H1 (cell line): ENCODE data around the gene BMPR1A. TPM values are rescaled to one million over a fixed set of nuclear protein-coding genes. Genes with fewer than 3 reads are reported as not detected.
"Not testable (repeated sequence)": the region's sequence is repeated elsewhere in the genome, so short reads cannot be mapped to it uniquely, and the experiment has no call there.

Experiments used
- CTCF ChIA-PET: fragments of 300-600 bp; sonication (Branson Sonifier 250); formaldehyde crosslinking; loops from one replicate; lab custom pipeline; 2021; ENCODE audit not compliant: partially characterized antibody; lab: Charles Lee
- POLR2A ChIA-PET: fragments of 300-600 bp; sonication (Branson Sonifier 250); formaldehyde crosslinking; loops from one replicate; lab custom pipeline; 2021; ENCODE audit warnings: inconsistent platforms; ENCODE audit not compliant: partially characterized antibody; lab: Charles Lee
- DNase-seq, 2 experiments: peaks; one replicate each; pipeline versions ENCODE4 v3.0.0 to v3.0.0-alpha.2; 2010 to 2022; ENCODE audit warnings: low spot score in 2 of 2, low read depth in 1 of 2, mixed read lengths in 1 of 2
- FAIRE-seq: peaks from 2 replicates; lab custom pipeline; 2011; peaks lifted over from hg19 to GRCh38; lab: Jason Lieb, UNC
- H2AFZ ChIP-seq: 2 replicates; pipeline ENCODE4 v1.8.1; 2012; ENCODE audit warnings: low read length, inconsistent platforms
- H2AK5ac ChIP-seq: 2 replicates; pipeline ENCODE4 v1.6.1; 2013; ENCODE audit warnings: low read depth, low read length
- H2BK120ac ChIP-seq: replicated peaks from 2 replicates; pipeline ENCODE3; 2013; ENCODE audit warnings: low read depth, low read length, inconsistent platforms
- H2BK12ac ChIP-seq: 2 replicates; pipeline ENCODE4 v1.6.1; 2013; ENCODE audit warnings: low read depth, low read length
- H2BK15ac ChIP-seq: 2 replicates; pipeline ENCODE4 v1.6.1; 2013; ENCODE audit warnings: low read length
- H2BK20ac ChIP-seq: 2 replicates; pipeline ENCODE4 v1.6.1; 2013; ENCODE audit warnings: low read length
- H2BK5ac ChIP-seq: 2 replicates; pipeline ENCODE4 v1.6.1; 2013; ENCODE audit warnings: low read depth, low read length
- H3K14ac ChIP-seq: 2 replicates; pipeline ENCODE4 v1.6.1; 2013; ENCODE audit warnings: inconsistent platforms; ENCODE audit not compliant: insufficient read length
- H3K18ac ChIP-seq: 2 replicates; pipeline ENCODE4 v1.6.1; 2013; ENCODE audit warnings: low read length; ENCODE audit errors: extremely low read depth
- H3K23ac ChIP-seq: 2 replicates; pipeline ENCODE4 v1.6.1; 2013; ENCODE audit warnings: inconsistent platforms; ENCODE audit not compliant: insufficient read length
- H3K23me2 ChIP-seq: 2 replicates; pipeline ENCODE4 v1.6.1; 2013; ENCODE audit warnings: low read depth, low read length
- H3K27ac ChIP-seq: 2 replicates; pipeline ENCODE4 v1.6.1; 2011; ENCODE audit warnings: low read depth, low read length, inconsistent platforms
- H3K27me3 ChIP-seq, 4 experiments: replicated peaks in 1 of 4; 1 replicate in 1 of 4; 2 replicates in 3 of 4; pipeline versions ENCODE4 v1.6.1 to v1.8.1; 2011 to 2013; ENCODE audit warnings: low read length in 3 of 4, mild to moderate bottlenecking in 3 of 4, inconsistent platforms in 2 of 4, mixed read lengths in 2 of 4, moderate library complexity in 1 of 4; ENCODE audit not compliant: control insufficient read depth in 3 of 4, insufficient read depth in 3 of 4; ENCODE audit errors: extremely low read depth in 1 of 4
- H3K36me3 ChIP-seq, 4 experiments: 2 replicates each; pipeline versions ENCODE4 v1.6.1 to v1.8.1; 2011 to 2013; ENCODE audit warnings: mild to moderate bottlenecking in 4 of 4, low read length in 3 of 4, moderate library complexity in 2 of 4, control low read depth in 1 of 4, inconsistent platforms in 1 of 4; ENCODE audit not compliant: insufficient read depth in 4 of 4, control insufficient read depth in 2 of 4
- H3K4ac ChIP-seq: replicated peaks from 2 replicates; pipeline ENCODE3; 2013; ENCODE audit warnings: low read length, low read depth, mixed read lengths, inconsistent platforms; ENCODE audit not compliant: insufficient read length
- H3K4me1 ChIP-seq, 4 experiments: replicated peaks in 1 of 4; 1 replicate in 1 of 4; 2 replicates in 3 of 4; pipeline versions ENCODE4 v1.6.1 to v1.8.1; 2011 to 2013; ENCODE audit warnings: low read length in 3 of 4, inconsistent platforms in 2 of 4, mixed read lengths in 1 of 4; ENCODE audit not compliant: insufficient read depth in 4 of 4, control insufficient read depth in 3 of 4
- H3K4me2 ChIP-seq, 2 experiments: 2 replicates each; pipeline versions ENCODE4 v1.6.1 to v1.8.1; 2011 to 2013; ENCODE audit warnings: low read depth in 2 of 2, low read length in 2 of 2, control low read depth in 1 of 2, inconsistent platforms in 1 of 2, mild to moderate bottlenecking in 1 of 2; ENCODE audit not compliant: insufficient read depth in 1 of 2
- H3K4me3 ChIP-seq, 4 experiments: fragments of 200-600, 300-600 bp in 1 of 4; sonication (generic), shearing (Covaris generic), sonication (Bioruptor Twin) in 1 of 4; 2 replicates each; pipeline versions ENCODE4 v1.5.1 to v1.8.1; 2011 to 2016; ENCODE audit warnings: low read length in 4 of 4, low read depth in 3 of 4, control low read depth in 2 of 4, inconsistent platforms in 2 of 4, mild to moderate bottlenecking in 2 of 4, mixed read lengths in 1 of 4, moderate library complexity in 1 of 4; ENCODE audit not compliant: insufficient read depth in 2 of 4; ENCODE audit errors: extremely low read depth in 1 of 4
- H3K56ac ChIP-seq: replicated peaks from 2 replicates; pipeline ENCODE3; 2013; ENCODE audit warnings: low read depth, mild to moderate bottlenecking, mixed read lengths, low read length, inconsistent platforms; ENCODE audit not compliant: insufficient read length
- H3K79me1 ChIP-seq: 2 replicates; pipeline ENCODE4 v1.6.1; 2013; ENCODE audit warnings: low read depth, low read length, control low read depth
- H3K79me2 ChIP-seq, 2 experiments: 2 replicates each; pipeline versions ENCODE4 v1.6.1 to v1.8.1; 2012 to 2013; ENCODE audit warnings: low read length in 2 of 2, mild to moderate bottlenecking in 2 of 2, inconsistent platforms in 1 of 2; ENCODE audit not compliant: insufficient read depth in 2 of 2, control insufficient read depth in 1 of 2
- H3K9ac ChIP-seq, 4 experiments: replicated peaks in 1 of 4; 1 replicate in 1 of 4; 2 replicates in 3 of 4; pipeline versions ENCODE4 v1.6.1 to v1.8.1; 2011 to 2013; ENCODE audit warnings: low read depth in 3 of 4, low read length in 3 of 4, control low read depth in 2 of 4, mild to moderate bottlenecking in 2 of 4, moderate library complexity in 2 of 4, inconsistent platforms in 1 of 4; ENCODE audit errors: extremely low read depth in 1 of 4
- H3K9me3 ChIP-seq, 2 experiments: 2 replicates each; pipeline versions ENCODE4 v1.6.1 to v1.8.1; 2012 to 2013; ENCODE audit warnings: mild to moderate bottlenecking in 2 of 2, moderate library complexity in 2 of 2, control low read depth in 1 of 2, inconsistent platforms in 1 of 2, low read depth in 1 of 2, low read length in 1 of 2, mixed read lengths in 1 of 2; ENCODE audit not compliant: insufficient read depth in 2 of 2
- H4K20me1 ChIP-seq, 2 experiments: replicated peaks in 1 of 2; 2 replicates each; pipeline versions ENCODE3 to v1.8.1; 2011 to 2013; ENCODE audit warnings: inconsistent platforms in 2 of 2, low read length in 2 of 2, mild to moderate bottlenecking in 1 of 2; ENCODE audit not compliant: insufficient read depth in 2 of 2, control insufficient read depth in 1 of 2
- H4K5ac ChIP-seq: 2 replicates; pipeline ENCODE4 v1.6.1; 2013; ENCODE audit warnings: low read length, low read depth, mixed read lengths, inconsistent platforms; ENCODE audit not compliant: insufficient read length
- H4K8ac ChIP-seq: 2 replicates; pipeline ENCODE4 v1.8.0; 2013; ENCODE audit warnings: mild to moderate bottlenecking, moderate library complexity, low read length, inconsistent platforms; ENCODE audit not compliant: insufficient read depth; ENCODE audit errors: extremely low read depth
- H4K91ac ChIP-seq: replicated peaks from 2 replicates; pipeline ENCODE3; 2013; ENCODE audit warnings: low read length, mixed read lengths, inconsistent platforms; ENCODE audit not compliant: insufficient read length
- WGBS, 2 experiments: shearing (Covaris generic) in 1 of 2; methylation state at CpG; one replicate each; pipeline versions ENCODE4 v1.1.6 to v1.1.7; 2013 to 2015; ENCODE audit warnings: low lambda C conversion rate in 2 of 2, mixed read lengths in 2 of 2, inconsistent platforms in 1 of 2, low coverage in 1 of 2, missing lambda C conversion rate in 1 of 2; ENCODE audit not compliant: insufficient replicate concordance in 2 of 2, insufficient coverage in 1 of 2, insufficient read length in 1 of 2; ENCODE audit errors: extremely low coverage in 1 of 2, missing lambda C conversion rate in 1 of 2; 5-methylcytosine and 5-hydroxymethylcytosine counted together
- polyA plus RNA-seq, 7 experiments: library from polyadenylated mRNA; depleted of rRNA in 3 of 7; stranded (reverse) in 5 of 7; unstranded in 2 of 7; fragments of >200 nt in 5 of 7; fragments of 200-250 nt in 2 of 7; gene quantifications; 1 replicate in 5 of 7; 2 replicates in 1 of 7; 4 replicates in 1 of 7; pipeline versions ENCODE4 v1.2.1 to v1.2.3, GENCODE V29; 2011 to 2013; ENCODE audit warnings: missing spikeins in 2 of 7, mixed read lengths in 2 of 7
- total RNA-seq: library from RNA; stranded (reverse); fragmentation: NEBNext Ultra II Directional; extraction: Animal tissue kit (Norgen Biotek cat#: 25700); gene quantifications from 2 replicates; pipeline ENCODE4 v1.2.1, GENCODE V29; 2021

The BMPR1A gene
- total and polyA plus RNA-seq, 2 of the 8 experiments (the other 6 are each of a cell fraction or from before 2014, with no cell fraction given): 34.4 to 129 TPM

DNA sequence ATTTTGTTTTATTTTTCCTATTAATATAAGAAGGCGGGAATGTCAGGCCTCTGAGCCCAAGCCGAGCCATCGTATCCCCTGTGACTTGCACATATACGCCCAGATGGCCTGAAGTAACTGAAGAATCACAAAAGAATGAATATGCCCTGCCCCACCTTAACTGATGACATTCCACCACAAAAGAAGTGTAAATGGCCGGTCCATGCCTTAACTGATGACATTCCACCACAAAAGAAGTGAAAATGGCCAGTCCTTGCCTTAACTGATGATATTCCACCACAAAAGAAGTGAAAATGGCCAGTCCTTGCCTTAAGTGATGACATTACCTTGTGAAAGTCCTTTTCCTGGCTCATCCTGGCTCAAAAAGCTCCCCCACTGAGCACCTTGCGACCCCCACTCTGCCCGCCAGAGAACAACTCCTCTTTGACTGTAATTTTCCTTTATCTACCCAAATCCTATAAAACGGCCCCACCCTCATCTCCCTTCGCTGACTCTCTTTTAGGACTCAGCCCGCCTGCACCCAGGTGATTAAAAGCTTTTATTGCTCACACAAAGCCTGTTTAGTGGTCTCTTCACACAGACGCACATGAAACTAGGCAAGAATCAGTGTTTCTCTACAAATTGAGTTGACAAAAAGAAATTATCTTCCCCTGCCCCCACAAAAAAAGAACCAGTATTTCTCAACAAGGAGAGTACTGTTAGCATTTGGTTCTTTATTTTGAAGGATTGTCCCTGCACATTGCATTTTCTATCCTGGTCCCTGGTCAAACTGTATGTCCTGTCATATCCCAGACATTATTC, 108.8 kb downstream of the BMPR1A start:
- Histone ChIP-seq H3K27ac (peak overlapping the region; percentile 62), H3K4me1 (peaks cover 8 to 49% (median 34%) of the 10 kb centered on the region in 4 experiments), H3K4ac (peak overlapping the region; percentile 62), H4K5ac (peak overlapping the region; percentile 55), H4K91ac (peak overlapping the region; percentile 94), H3K9ac (peak overlapping the region in 2 of 4 experiments; percentile 26 to 31; a peak in 2 of 7 replicates), H3K4me2 (peak overlapping the region; percentile 29 to 57; a peak in 3 of 4 replicates), H2AK5ac (0 out of 2 replicates have a peak overlapping the region, but pooled peaks have one; percentile 61), H2BK5ac (peak overlapping the region; percentile 98), H2BK120ac (peak overlapping the region; percentile 99), H2BK20ac (peak overlapping the region; percentile 80; the same call in 1 of the 2 replicates), H3K18ac (peak overlapping the region; percentile 73), H3K4me3 (peak overlapping the region in 1 of 4 experiments; percentile 10; a peak in 2 of 8 replicates), H3K56ac (peak overlapping the region; percentile 93), H3K79me2 (peaks cover 0 to 37% of the 10 kb centered on the region in 2 experiments; a peak in 2 of 4 replicates), H2BK12ac (peak overlapping the region; percentile 55)
- CTCF ChIA-PET: interaction anchor here (0.6 to 2.6 kb wide), 3 partner anchors 26 to 108 kb away, joined by 3 to 7 read pairs (median 6); partner anchors contain the start of gene BMPR1A
- not testable (repeated sequence) for H3K14ac ChIP-seq, H3K27me3 ChIP-seq, H3K23ac ChIP-seq, H2BK15ac ChIP-seq, H3K79me1 ChIP-seq, H3K36me3 ChIP-seq, H2AFZ ChIP-seq, H4K8ac ChIP-seq, DNase-seq, H3K9me3 ChIP-seq, H3K23me2 ChIP-seq, FAIRE-seq, H4K20me1 ChIP-seq
- POLR2A ChIA-PET: interaction anchor here (0.6 to 2.6 kb wide), 9 partner anchors 8 to 228 kb away, joined by 3 to 11 read pairs (median 3); no protein-coding TSS in a partner anchor
- WGBS, 2 experiments: 13% methylated on average over 11 of the region's 11 CpGs; no CpG with 5 or more reads in 1 of the 2 experiments
